Effector CD4-positive, alpha-beta T cell (primary cell): ENCODE measurements around the gene ZSCAN30.
A peak's percentile ranks its signal among the peaks of the same experiment; 100 is the strongest.

Source experiments
- DNase-seq: peaks from one replicate; pipeline ENCODE4 v3.0.0-alpha.2; 2020

The ZSCAN30 gene

GRCh38 chr18:35278969-35279368, 11.1 kb downstream of the ZSCAN30 start:
- no peak for DNase-seq

- DNase-seq, result no peak
Measured at GRCh38 chr18:35278085-35278484, 11.9 kb downstream of the ZSCAN30 start.

- DNase-seq, result no peak
Measured at GRCh38 chr18:35277633-35278032, 12.4 kb downstream of the ZSCAN30 start.

GRCh38 chr18:35276267-35276666, 13.8 kb downstream of the ZSCAN30 start:
- no peak for DNase-seq

- no peak for DNase-seq
Measured at GRCh38 chr18:35271656-35272055, 18.4 kb downstream of the ZSCAN30 start.

GRCh38 chr18:35268821-35269220, 21.2 kb downstream of the ZSCAN30 start:
- DNase-seq, result no peak

GRCh38 chr18:35267809-35268208, 22.2 kb downstream of the ZSCAN30 start:
- DNase-seq, result no peak

GRCh38 chr18:35267161-35267651, 22.8 kb downstream of the ZSCAN30 start:
- DNase-seq, result peak; percentile 53

GRCh38 chr18:35264409-35264808, 25.6 kb downstream of the ZSCAN30 start:
- DNase-seq, result no peak

GRCh38 chr18:35256947-35257346, 33.1 kb downstream of the ZSCAN30 start:
- DNase-seq, result no peak

GRCh38 chr18:35253655-35254287, 36.3 kb downstream of the ZSCAN30 start:
- no peak for DNase-seq

- no peak for DNase-seq
Measured at GRCh38 chr18:35252466-35252865, 37.6 kb downstream of the ZSCAN30 start.

GRCh38 chr18:35248429-35248828, 41.6 kb downstream of the ZSCAN30 start:
- no peak for DNase-seq

GRCh38 chr18:35247412-35248249, 42.4 kb downstream of the ZSCAN30 start:
- DNase-seq, result no peak

GRCh38 chr18:35246831-35247230, 43.2 kb downstream of the ZSCAN30 start:
- no peak for DNase-seq

GRCh38 chr18:35245719-35246317, 44.2 kb downstream of the ZSCAN30 start:
- no peak for DNase-seq

- no peak for DNase-seq
Measured at GRCh38 chr18:35244671-35245070, 45.4 kb downstream of the ZSCAN30 start.

- no peak for DNase-seq
Measured at GRCh38 chr18:35242426-35242825, 47.6 kb downstream of the ZSCAN30 start.

- DNase-seq, result no peak
Measured at GRCh38 chr18:35241448-35241804, 48.6 kb downstream of the ZSCAN30 start.

GRCh38 chr18:35240664-35241447, 49.2 kb downstream of the ZSCAN30 start, which contains the start of gene ZNF397:
Gene ZNF397, plus strand, starts transcription at chr18:35241034. Its CDS starts 1,437 bp downstream, at chr18:35242471.
- DNase-seq, result peak; percentile 93

GRCh38 chr18:35239314-35239713, 50.7 kb downstream of the ZSCAN30 start:
- no peak for DNase-seq

- DNase-seq, result no peak
Measured at GRCh38 chr18:35236571-35237363, 53.3 kb downstream of the ZSCAN30 start.
